Gastrocnemius medialis (tissue), 4 donors: ENCODE measurements around the gene ADNP2. TPM values are rescaled to one million over a fixed set of nuclear protein-coding genes. Genes with fewer than 3 reads are reported as not detected.

Experiments used
- ATAC-seq, 2 donors: fragments of 150-250 bp; one replicate each; pipeline ENCODE4 v1.9.1; 2016
- DNase-seq, 2 donors: peaks; one replicate each; pipeline ENCODE4 v3.0.0-alpha.2; 2019
- H3K27ac ChIP-seq, 4 donors: fragments of 200-600 bp; sonication (generic); 1 replicate in 1 of 4; 2 replicates in 3 of 4; pipeline ENCODE4 v1.5.1; 2016 to 2018; ENCODE audit warnings: mild to moderate bottlenecking in 2 of 4, moderate library complexity in 1 of 4
- H3K27me3 ChIP-seq, 3 donors: fragments of 200-600 bp; sonication (generic) in 2 of 3; 1 replicate in 1 of 3; 2 replicates in 2 of 3; pipeline versions ENCODE4 v1.5.1 to v1.6.0; 2016 to 2019; ENCODE audit warnings: mild to moderate bottlenecking in 1 of 3, moderate library complexity in 1 of 3
- H3K36me3 ChIP-seq, 2 donors: fragments of 200-600 bp; sonication (generic) in 1 of 2; one replicate each; pipeline ENCODE4 v1.5.1; 2017 to 2018
- H3K4me1 ChIP-seq, 2 donors: fragments of 200-600 bp; sonication (generic) in 1 of 2; one replicate each; pipeline ENCODE4 v1.5.1; 2016 to 2017; ENCODE audit warnings: mild to moderate bottlenecking in 2 of 2
- H3K4me3 ChIP-seq, 4 donors: fragments of 200-600 bp; sonication (generic) in 3 of 4; 1 replicate in 1 of 4; 2 replicates in 3 of 4; pipeline ENCODE4 v1.5.1; 2016 to 2019; ENCODE audit warnings: mild to moderate bottlenecking in 2 of 4
- H3K9me3 ChIP-seq, 3 donors: fragments of 200-600 bp; sonication (generic) in 2 of 3; 1 replicate in 1 of 3; 2 replicates in 2 of 3; pipeline ENCODE4 v1.5.1; 2016 to 2019
- POLR2A ChIP-seq, 2 donors: fragments of 450-650 bp; IDR thresholded peaks; one replicate each; pipeline ENCODE4 v1.6.1; 2017; ENCODE audit warnings: antibody characterized with exemption in 2 of 2, mild to moderate bottlenecking in 2 of 2, moderate library complexity in 2 of 2
- in situ Hi-C, 4 donors: fragments of 200-750 bp; cut with MboI; loops; one replicate each; pipeline versions ENCODE4 v1.15.0 to v1.8.0; 2017; ENCODE audit warnings: low sequenced_read_pairs in 4 of 4
- intact Hi-C: fragments of 100-400 bp; cut with DNase I; formaldehyde crosslinking; loops from one replicate; pipeline ENCODE4 v1.15.1; 2023; ENCODE audit warnings: low total_unique reads
- total RNA-seq, 4 donors: library from RNA; depleted of rRNA; stranded (reverse); fragments of >200 nt; gene quantifications; one replicate each; pipeline versions ENCODE4 v1.1.0 to v1.2.3, GENCODE V29; 2016
- TF ChIP-seq, protein P1 (sequence below), 5 experiments: fragments of 450-650 bp in 3 of 5; fragments of 200-600 bp in 2 of 5; sonication (generic) in 2 of 5; IDR thresholded peaks in 4 of 5; conservative IDR thresholded peaks in 1 of 5; 1 replicate in 4 of 5; 2 replicates in 1 of 5; pipeline ENCODE4 v1.5.1; 2016 to 2019; ENCODE audit warnings: antibody characterized with exemption in 5 of 5, mild to moderate bottlenecking in 3 of 5, moderate library complexity in 3 of 5

Gene ADNP2
- total RNA-seq, 4 donors from 2014 or later = 2.6 to 4.5 (median 2.9) TPM

DNA sequence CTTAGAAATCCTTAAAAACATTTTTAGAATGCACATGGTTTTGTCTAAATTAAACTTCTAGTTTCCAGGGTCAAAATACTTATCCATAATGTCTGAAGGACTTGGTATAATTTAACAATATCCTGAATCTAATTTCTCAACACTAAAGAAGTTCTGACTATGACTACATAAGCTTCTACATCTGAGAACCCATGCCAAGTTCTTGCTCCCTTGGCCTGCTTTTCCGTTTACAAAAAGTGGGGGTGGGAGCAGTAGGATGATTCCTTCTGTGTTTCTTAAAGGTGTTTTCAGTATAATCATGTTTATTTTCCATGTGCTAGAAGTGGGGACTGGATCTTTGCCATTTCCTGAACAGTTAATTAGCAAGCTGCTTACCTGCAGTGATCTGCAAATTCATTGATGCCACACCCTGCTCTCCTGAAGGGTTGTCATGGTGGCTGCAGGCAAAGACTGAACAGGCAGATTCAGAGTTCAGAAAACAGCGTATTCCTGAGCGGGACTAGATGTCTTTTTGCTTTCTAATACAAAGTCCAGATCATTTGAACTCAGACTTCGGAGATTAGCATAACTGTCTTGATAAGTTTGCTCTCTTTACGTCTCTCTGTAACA lies 36.2 kb downstream of the ADNP2 start:
- ATAC-seq = no peak
- Histone ChIP-seq H3K36me3 (no peaks in the 10 kb centered on the region), H3K27ac (no peak overlapping the region), H3K4me1 (peaks cover 4 to 5% of the 10 kb centered on the region in 2 donors), H3K4me3 (no peak overlapping the region), H3K9me3 (no peaks in the 10 kb centered on the region), H3K27me3 (no peaks in the 10 kb centered on the region)
- in situ Hi-C loops (no loop called here), intact Hi-C loops (no loop called here)
- TF ChIP-seq, protein P1, sequence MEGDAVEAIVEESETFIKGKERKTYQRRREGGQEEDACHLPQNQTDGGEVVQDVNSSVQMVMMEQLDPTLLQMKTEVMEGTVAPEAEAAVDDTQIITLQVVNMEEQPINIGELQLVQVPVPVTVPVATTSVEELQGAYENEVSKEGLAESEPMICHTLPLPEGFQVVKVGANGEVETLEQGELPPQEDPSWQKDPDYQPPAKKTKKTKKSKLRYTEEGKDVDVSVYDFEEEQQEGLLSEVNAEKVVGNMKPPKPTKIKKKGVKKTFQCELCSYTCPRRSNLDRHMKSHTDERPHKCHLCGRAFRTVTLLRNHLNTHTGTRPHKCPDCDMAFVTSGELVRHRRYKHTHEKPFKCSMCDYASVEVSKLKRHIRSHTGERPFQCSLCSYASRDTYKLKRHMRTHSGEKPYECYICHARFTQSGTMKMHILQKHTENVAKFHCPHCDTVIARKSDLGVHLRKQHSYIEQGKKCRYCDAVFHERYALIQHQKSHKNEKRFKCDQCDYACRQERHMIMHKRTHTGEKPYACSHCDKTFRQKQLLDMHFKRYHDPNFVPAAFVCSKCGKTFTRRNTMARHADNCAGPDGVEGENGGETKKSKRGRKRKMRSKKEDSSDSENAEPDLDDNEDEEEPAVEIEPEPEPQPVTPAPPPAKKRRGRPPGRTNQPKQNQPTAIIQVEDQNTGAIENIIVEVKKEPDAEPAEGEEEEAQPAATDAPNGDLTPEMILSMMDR (IDR thresholded peaks at IDR 0.05 in 4 of 5, conservative IDR thresholded peaks at IDR 0.05 in 1 of 5) = no peak
- no peak for TF ChIP-seq POLR2A (IDR thresholded peaks at IDR 0.05)
- DNase-seq = no peak

DNA sequence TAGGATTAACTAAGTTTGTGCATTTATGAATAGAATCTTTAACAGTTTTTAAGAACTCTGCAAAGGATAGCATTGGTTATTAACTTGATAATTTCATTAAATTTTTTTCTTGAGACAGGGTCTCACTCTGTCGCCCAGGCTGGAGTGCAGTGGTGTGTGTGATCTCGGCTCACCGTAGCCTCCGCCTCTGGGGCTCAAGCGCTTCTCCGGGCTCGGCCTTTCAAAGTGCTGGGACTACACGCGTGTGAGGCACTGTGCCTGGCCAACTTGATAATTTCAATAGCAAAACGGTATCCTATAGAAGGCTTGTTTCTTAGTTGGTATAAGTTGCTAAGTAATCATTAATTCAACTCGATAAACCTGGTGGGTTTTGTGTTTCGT lies 38.0 kb downstream of the ADNP2 start:
- intact Hi-C loops (no loop called here), in situ Hi-C loops (no loop called here)
- H3K27ac ChIP-seq = no peak overlapping the region
- H3K36me3 ChIP-seq = no peaks in the 10 kb centered on the region
- ATAC-seq = peak in 1 of 2 donors; percentile 18
- H3K4me3 ChIP-seq = peak overlapping the region; percentile 59 to 86 (median 65)
- H3K27me3 ChIP-seq = no peaks in the 10 kb centered on the region
- TF ChIP-seq, protein P1 (IDR thresholded peaks at IDR 0.05 in 4 of 5, conservative IDR thresholded peaks at IDR 0.05 in 1 of 5) = no peak
- no peak for TF ChIP-seq POLR2A (IDR thresholded peaks at IDR 0.05)
- no peak for DNase-seq
- peaks cover 4 to 5% of the 10 kb centered on the region in 2 donors for H3K4me1 ChIP-seq
- H3K9me3 ChIP-seq = no peaks in the 10 kb centered on the region

DNA sequence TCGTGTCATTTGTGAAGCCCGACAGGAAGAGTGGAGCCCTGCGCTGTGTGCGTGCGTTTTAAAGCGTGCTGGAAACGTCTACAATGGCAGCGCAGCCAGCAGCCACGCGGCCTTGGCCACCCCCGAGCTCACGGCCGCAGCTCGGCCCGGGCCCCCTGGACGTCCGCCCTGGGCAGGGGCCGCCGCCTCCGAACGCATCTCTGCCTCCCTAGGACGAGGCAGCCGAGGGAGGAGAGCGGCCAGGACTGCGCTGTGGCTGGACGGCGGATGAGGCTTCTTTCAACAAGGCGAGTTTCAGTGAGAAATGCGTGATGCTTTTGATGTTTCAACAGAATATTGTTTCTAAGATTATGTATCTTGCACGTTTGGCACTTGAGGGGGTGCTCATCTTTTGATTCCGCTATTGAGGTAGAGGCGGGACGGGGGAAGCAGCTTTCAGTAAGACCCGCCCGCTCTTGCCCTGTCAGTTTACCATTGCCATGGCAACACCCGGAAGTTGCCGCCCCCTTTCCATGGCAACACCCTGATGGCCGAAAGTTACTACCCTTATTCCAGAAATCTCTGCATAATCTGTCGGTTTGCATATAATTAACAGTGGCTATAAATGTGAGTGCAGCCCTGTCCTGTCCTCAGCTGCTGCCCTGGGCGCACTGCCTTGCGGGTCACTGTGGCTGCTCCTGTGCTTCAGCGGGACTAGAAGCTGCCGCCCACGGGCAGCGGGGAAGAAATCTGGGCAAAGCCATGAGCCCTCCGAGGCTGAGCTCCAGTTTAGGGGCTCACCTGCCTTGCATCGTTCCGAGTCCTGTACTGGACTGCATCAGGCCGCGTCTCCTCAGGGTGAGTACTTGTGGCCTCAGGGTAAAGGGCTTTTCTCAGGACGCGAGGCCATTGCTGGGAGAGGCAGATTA lies 38.6 kb downstream of the ADNP2 start:
- H3K9me3 ChIP-seq = no peaks in the 10 kb centered on the region
- intact Hi-C loops (no loop called here), in situ Hi-C loops (no loop called here)
- ATAC-seq = peak; percentile 91 to 95
- H3K27me3 ChIP-seq = no peaks in the 10 kb centered on the region
- peak in 1 of 2 donors; percentile 29 for TF ChIP-seq POLR2A (IDR thresholded peaks at IDR 0.05)
- TF ChIP-seq, protein P1 (IDR thresholded peaks at IDR 0.05 in 4 of 5, conservative IDR thresholded peaks at IDR 0.05 in 1 of 5) = no peak
- peak overlapping the region; percentile 59 to 86 (median 65) for H3K4me3 ChIP-seq
- H3K27ac ChIP-seq = peak overlapping the region in 1 of 4 donors; percentile 4
- H3K36me3 ChIP-seq = no peaks in the 10 kb centered on the region
- peak; percentile 66 to 73 for DNase-seq
- peaks cover 4 to 5% of the 10 kb centered on the region in 2 donors for H3K4me1 ChIP-seq

DNA sequence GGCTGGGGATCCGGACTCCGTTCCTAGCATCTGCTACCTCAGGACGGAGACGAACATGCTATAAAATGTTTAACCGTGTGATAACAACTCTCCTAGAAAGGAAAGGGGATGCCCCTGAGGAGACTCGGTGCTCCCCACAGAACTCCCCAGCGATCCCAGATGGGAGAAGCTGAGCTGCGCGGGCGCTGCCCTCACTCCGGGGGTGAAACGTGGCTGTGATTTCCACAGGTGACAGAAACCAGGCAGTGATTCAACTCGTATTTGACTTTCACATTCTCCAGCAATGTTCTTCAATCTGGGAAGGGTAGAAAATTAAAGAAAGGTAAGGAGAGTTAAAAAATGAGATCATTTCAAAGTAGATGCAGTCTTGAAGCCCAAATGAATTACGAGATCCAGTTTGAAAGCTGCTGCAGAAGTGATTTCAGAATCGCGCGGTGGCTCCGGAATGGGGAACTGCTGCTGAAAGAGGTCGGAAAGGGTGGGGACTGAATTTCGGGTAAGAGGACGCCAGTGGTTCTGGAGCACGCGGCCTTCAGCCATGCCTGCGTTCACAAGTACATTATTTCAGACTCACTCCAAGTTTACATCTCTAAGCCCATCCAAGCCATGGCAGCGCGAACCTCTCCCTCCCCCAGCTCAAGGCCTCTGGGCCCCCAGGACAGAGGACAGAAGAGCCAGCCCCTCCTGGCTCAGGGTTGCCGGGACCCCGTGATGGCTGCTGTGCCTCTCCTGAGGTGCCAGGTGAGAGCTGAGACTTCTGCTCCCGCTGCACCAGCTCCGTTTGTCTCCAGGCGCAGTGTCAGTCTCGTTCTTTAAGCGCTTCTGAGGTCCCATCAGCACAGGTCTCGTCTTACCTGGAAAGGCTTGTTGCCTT lies 39.5 kb downstream of the ADNP2 start:
- H3K36me3 ChIP-seq = no peaks in the 10 kb centered on the region
- H3K4me1 ChIP-seq = peaks cover 4 to 5% of the 10 kb centered on the region in 2 donors
- H3K27me3 ChIP-seq = no peaks in the 10 kb centered on the region
- peak overlapping the region; percentile 59 to 86 (median 65) for H3K4me3 ChIP-seq
- H3K9me3 ChIP-seq = no peaks in the 10 kb centered on the region
- peak overlapping the region in 1 of 4 donors; percentile 4 for H3K27ac ChIP-seq
- in situ Hi-C loops = no loop called here
- intact Hi-C loops = no loop called here
- ATAC-seq (no peak), DNase-seq (no peak)
- no peak for TF ChIP-seq POLR2A (IDR thresholded peaks at IDR 0.05)
- TF ChIP-seq, protein P1 (IDR thresholded peaks at IDR 0.05 in 4 of 5, conservative IDR thresholded peaks at IDR 0.05 in 1 of 5) = no peak
